ENCODE results near the gene EMD.

DNA sequence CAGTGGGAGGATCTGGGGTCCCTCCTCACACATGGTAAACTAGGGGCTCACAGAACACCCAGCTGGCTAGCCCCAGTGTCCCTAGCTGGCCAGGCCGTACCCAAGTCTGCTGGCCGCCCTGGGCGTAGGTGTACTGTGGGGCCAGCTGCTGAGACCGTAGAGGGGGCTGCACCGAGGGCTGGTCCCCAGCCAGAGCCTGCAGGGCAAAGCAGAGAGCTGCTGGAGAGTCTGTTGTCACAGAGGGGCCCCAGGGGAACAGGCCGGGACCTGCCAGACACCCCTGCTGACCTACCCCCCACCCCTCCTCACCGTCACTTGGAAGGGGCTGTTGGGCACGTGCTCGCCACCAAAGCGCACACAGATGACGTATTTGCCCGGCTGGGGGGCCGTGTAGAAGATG is 24.6 kb upstream of the EMD start:
- TF ChIP-seq, protein P1, sequence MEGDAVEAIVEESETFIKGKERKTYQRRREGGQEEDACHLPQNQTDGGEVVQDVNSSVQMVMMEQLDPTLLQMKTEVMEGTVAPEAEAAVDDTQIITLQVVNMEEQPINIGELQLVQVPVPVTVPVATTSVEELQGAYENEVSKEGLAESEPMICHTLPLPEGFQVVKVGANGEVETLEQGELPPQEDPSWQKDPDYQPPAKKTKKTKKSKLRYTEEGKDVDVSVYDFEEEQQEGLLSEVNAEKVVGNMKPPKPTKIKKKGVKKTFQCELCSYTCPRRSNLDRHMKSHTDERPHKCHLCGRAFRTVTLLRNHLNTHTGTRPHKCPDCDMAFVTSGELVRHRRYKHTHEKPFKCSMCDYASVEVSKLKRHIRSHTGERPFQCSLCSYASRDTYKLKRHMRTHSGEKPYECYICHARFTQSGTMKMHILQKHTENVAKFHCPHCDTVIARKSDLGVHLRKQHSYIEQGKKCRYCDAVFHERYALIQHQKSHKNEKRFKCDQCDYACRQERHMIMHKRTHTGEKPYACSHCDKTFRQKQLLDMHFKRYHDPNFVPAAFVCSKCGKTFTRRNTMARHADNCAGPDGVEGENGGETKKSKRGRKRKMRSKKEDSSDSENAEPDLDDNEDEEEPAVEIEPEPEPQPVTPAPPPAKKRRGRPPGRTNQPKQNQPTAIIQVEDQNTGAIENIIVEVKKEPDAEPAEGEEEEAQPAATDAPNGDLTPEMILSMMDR (IDR thresholded peaks at IDR 0.05): no peak
- TF ChIP-seq EZH2 (IDR thresholded peaks at IDR 0.05): no peak

Data from neural progenitor cell (in vitro differentiated cells).